Endothelial cell of umbilical vein (primary cell): ENCODE data around the gene CYB5A.

ENCODE experiments used
- POLR2A ChIP-seq: IDR thresholded peaks from 2 replicates; pipeline ENCODE4 v1.6.1; 2012; ENCODE audit warnings: low read depth, mild to moderate bottlenecking, control low read depth, low read length
- POLR2AphosphoS5 ChIP-seq: IDR thresholded peaks from 2 replicates; pipeline ENCODE4 v1.6.1; 2012; ENCODE audit warnings: low read depth, mild to moderate bottlenecking, control low read depth, low read length, moderate library complexity; ENCODE audit not compliant: insufficient read depth

GRCh38 chr18:74273394-74273793 lies 18.4 kb downstream of the CYB5A start:
- TF ChIP-seq POLR2AphosphoS5 (no peak), POLR2A (no peak)
